ENCODE data around the gene PUS1. TPM values are rescaled to one million over a fixed set of nuclear protein-coding genes. Genes with fewer than 3 reads are reported as not detected.

Gene PUS1
- total RNA-seq, 4 donors from 2014 or later: 10.4 to 29.0 (median 12.2) TPM

- ATAC-seq: no peak
- in situ Hi-C loops (cut with MboI; ENCODE audit: low sequenced_read_pairs in 4 of 4) (no loop called here), intact Hi-C loops (cut with DNase I; ENCODE audit: low total_unique reads) (no loop called here)
- H3K4me3 ChIP-seq: no peak overlapping the region
- no peak overlapping the region for H3K27ac ChIP-seq
- no peak for DNase-seq
- H3K27me3 ChIP-seq: no peaks in the 10 kb centered on the region
- peaks cover 2 to 83% of the 10 kb centered on the region in 2 donors for H3K36me3 ChIP-seq
- no peak for TF ChIP-seq POLR2A (IDR thresholded peaks at IDR 0.05)
- TF ChIP-seq CTCF (IDR thresholded peaks at IDR 0.05 in 4 of 5, conservative IDR thresholded peaks at IDR 0.05 in 1 of 5): no peak
- H3K9me3 ChIP-seq: no peaks in the 10 kb centered on the region
- H3K4me1 ChIP-seq: peaks cover 0 to 6% of the 10 kb centered on the region in 2 donors
Observed at GRCh38 chr12:131917139-131917710, 11.9 kb upstream of the PUS1 start.

- Histone ChIP-seq H3K36me3 (peaks cover 2 to 82% of the 10 kb centered on the region in 2 donors), H3K27ac (no peak overlapping the region), H3K9me3 (no peaks in the 10 kb centered on the region), H3K27me3 (no peaks in the 10 kb centered on the region), H3K4me1 (peaks cover 0 to under 1% of the 10 kb centered on the region in 2 donors), H3K4me3 (no peak overlapping the region)
- ATAC-seq (no peak), DNase-seq (no peak)
- in situ Hi-C loops (cut with MboI; ENCODE audit: low sequenced_read_pairs in 4 of 4): no loop called here
- intact Hi-C loops (cut with DNase I; ENCODE audit: low total_unique reads): no loop called here
- TF ChIP-seq CTCF (IDR thresholded peaks at IDR 0.05 in 4 of 5, conservative IDR thresholded peaks at IDR 0.05 in 1 of 5) (no peak), POLR2A (IDR thresholded peaks at IDR 0.05) (no peak)
Observed at GRCh38 chr12:131917711-131918306, 11.3 kb upstream of the PUS1 start.

GRCh38 chr12:131918311-131919050, 10.6 kb upstream of the PUS1 start:
- peaks cover 2 to 77% of the 10 kb centered on the region in 2 donors for H3K36me3 ChIP-seq
- no peaks in the 10 kb centered on the region for H3K4me1 ChIP-seq
- in situ Hi-C loops (cut with MboI; ENCODE audit: low sequenced_read_pairs in 4 of 4) (no loop called here), intact Hi-C loops (cut with DNase I; ENCODE audit: low total_unique reads) (no loop called here)
- no peak overlapping the region for H3K27ac ChIP-seq
- no peaks in the 10 kb centered on the region for H3K27me3 ChIP-seq
- H3K4me3 ChIP-seq: no peak overlapping the region
- ATAC-seq (no peak), DNase-seq (no peak)
- H3K9me3 ChIP-seq: no peaks in the 10 kb centered on the region
- TF ChIP-seq CTCF (IDR thresholded peaks at IDR 0.05 in 4 of 5, conservative IDR thresholded peaks at IDR 0.05 in 1 of 5) (no peak), POLR2A (IDR thresholded peaks at IDR 0.05) (no peak)

GRCh38 chr12:131919051-131919347, 10.1 kb upstream of the PUS1 start:
- H3K27ac ChIP-seq: no peak overlapping the region
- TF ChIP-seq POLR2A (IDR thresholded peaks at IDR 0.05) (no peak), CTCF (IDR thresholded peaks at IDR 0.05 in 4 of 5, conservative IDR thresholded peaks at IDR 0.05 in 1 of 5) (no peak)
- no peaks in the 10 kb centered on the region for H3K4me1 ChIP-seq
- H3K36me3 ChIP-seq: peaks cover 2 to 72% of the 10 kb centered on the region in 2 donors
- ATAC-seq (no peak), DNase-seq (no peak)
- no peak overlapping the region for H3K4me3 ChIP-seq
- intact Hi-C loops (cut with DNase I; ENCODE audit: low total_unique reads): no loop called here
- no peaks in the 10 kb centered on the region for H3K9me3 ChIP-seq
- no peaks in the 10 kb centered on the region for H3K27me3 ChIP-seq
- in situ Hi-C loops (cut with MboI; ENCODE audit: low sequenced_read_pairs in 4 of 4): no loop called here

All from gastrocnemius medialis (tissue), 4 donors.